Stimulated activated CD8-positive, alpha-beta memory T cell treated with anti-CD3 and anti-CD28 coated beads, Interleukin-7, amount 100 ng/mL, for 4 hours (primary cell): ENCODE measurements around the gene SALL1.

Experiments
- DNase-seq, 2 donors: peaks; one replicate each; pipeline ENCODE4 v3.0.0-alpha.2; 2020; ENCODE audit warnings: low read depth in 2 of 2

Gene SALL1

DNA sequence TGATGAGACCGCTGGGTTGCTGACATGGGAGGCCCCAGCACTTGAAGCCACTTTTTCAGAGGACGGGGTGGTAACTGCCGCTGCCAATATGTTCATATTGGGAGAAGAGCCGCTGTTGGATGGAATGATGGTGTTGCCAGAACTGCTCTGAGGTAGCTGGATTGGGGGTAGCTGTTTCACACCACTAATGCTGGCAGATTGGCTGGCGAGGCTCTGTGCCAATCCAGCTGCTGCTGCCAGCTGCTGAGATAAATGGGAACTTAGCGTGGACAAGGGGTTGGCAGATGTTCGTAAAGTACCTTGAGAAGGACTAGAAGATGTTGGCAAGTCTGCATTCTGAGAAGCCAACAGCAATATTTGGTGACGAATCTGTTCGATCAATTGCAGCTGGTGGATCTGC, 10.0 kb downstream of the SALL1 start:
- no peak for DNase-seq

DNA sequence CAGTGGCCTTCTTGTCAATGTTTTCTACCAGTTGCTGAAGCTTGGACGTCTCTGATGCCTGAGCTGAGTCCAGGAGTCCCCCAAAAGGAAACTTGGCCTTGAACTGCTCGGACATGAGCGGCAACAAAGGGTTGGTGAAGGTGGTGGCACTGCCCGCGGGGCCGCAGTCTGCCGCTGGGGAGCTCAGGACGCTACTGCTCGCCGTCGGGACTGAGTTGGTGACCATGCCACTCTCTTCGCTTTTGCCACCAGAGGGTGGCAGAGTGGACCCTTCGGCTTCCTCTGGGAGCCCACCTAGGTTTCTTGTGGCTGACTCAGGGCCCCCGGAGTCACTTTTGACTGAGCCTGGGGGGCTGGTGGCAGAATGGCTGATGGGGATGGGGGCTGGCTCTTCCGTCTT, 11.0 kb downstream of the SALL1 start:
- no peak for DNase-seq

- DNase-seq, result no peak
These were observed 11.5 kb downstream of the SALL1 start for GRCh38 chr16:51139568-51139967.

- no peak for DNase-seq
These were observed 12.9 kb downstream of the SALL1 start for GRCh38 chr16:51138178-51138577.

- no peak for DNase-seq
These were observed 14.0 kb downstream of the SALL1 start for GRCh38 chr16:51137097-51137496.

DNA sequence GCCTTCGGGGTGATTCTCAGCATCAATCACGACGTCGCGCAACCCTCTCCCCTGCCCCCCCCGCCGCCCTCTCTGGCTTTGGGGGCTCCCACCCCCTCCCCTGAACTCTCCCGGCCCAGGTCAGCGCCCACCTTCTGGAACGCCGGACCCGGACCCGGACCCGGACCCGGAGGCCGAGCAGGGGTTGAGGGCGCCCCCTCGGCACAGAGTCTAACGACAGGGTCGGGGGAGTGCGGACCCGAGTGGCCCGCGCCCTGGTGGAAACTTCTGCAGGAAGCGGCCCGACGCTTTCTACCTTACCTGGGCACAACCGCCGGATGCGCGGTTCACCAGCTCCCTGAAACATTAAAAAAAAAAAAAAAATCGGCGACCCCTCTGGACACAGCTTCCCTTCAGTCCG, 16.2 kb downstream of the SALL1 start:
- no peak for DNase-seq

- no peak for DNase-seq
These were observed 16.7 kb downstream of the SALL1 start for GRCh38 chr16:51134269-51134812.

- DNase-seq, result no peak
These were observed 17.4 kb downstream of the SALL1 start for GRCh38 chr16:51133688-51134087.

DNA sequence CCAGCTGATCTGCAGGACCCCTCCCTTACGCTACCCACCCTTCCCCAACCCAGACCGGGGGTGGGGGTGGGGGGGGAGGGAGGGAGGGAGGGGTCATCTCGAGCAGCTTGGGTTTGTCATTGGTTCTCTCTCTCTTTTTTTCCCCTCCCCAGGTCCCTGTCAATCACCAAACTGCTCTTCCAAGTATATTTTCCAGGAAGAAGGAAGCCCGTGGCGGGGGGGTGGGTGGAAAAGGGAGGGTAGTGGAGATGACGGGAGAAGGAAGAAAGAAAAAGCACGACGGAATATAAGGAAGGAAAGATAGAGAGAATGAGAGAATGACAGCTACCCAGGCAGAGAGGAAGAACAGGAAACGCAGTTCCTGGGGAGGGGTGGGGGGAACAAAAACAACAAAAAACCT, 17.9 kb downstream of the SALL1 start:
- DNase-seq, result no peak

- DNase-seq, result no peak
These were observed 18.5 kb downstream of the SALL1 start for GRCh38 chr16:51132490-51133115.

GRCh38 chr16:51131619-51132018, 19.5 kb downstream of the SALL1 start:
- no peak for DNase-seq

- no peak for DNase-seq
These were observed 22.0 kb downstream of the SALL1 start for GRCh38 chr16:51129105-51129504.

DNA sequence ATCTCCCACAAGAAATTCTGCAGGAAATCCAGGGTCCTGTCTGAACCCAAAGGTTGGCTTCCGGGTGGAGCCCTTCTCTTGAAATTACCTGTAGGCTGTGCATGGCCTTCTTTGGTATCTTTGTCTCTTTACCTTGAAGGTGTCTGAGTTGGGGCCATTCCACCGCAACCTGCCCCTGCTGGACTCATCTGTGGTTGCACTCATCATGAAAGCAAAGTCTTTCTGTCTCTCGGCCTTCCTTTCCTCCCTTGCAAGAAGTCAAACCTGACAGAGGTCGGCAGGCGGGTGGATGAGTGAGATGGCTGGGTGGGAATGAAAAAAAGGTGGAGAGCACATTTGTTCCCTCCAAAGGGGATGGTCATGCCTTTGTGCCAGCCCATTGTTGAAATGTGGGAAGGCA, 25.1 kb downstream of the SALL1 start:
- DNase-seq, result no peak

DNA sequence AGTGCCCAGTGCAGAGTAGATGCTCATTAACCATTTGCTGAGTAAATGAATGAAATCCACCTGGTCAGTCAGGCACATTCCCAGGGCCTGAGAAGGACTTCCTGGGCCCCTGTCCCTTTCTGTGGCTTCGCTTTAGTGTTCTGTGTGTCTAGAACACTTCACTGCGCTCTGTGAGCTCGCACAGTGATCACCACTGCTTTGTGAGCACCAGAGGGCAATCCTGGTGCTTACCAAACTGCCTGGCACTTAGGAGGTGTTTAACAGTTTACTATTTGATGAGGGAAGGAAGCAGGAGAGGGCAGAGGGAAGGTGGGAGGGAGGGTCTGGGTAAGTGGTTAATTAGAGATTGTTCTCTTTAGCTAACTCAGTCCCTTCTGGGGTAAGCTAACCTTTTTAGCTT, 26.2 kb downstream of the SALL1 start:
- no peak for DNase-seq

- DNase-seq, result no peak
These were observed 29.2 kb downstream of the SALL1 start for GRCh38 chr16:51121850-51122249.

GRCh38 chr16:51120730-51121347, 30.2 kb downstream of the SALL1 start:
- DNase-seq, result no peak

GRCh38 chr16:51119973-51120729, 30.9 kb downstream of the SALL1 start:
- no peak for DNase-seq

GRCh38 chr16:51119556-51119955, 31.5 kb downstream of the SALL1 start:
- no peak for DNase-seq

DNA sequence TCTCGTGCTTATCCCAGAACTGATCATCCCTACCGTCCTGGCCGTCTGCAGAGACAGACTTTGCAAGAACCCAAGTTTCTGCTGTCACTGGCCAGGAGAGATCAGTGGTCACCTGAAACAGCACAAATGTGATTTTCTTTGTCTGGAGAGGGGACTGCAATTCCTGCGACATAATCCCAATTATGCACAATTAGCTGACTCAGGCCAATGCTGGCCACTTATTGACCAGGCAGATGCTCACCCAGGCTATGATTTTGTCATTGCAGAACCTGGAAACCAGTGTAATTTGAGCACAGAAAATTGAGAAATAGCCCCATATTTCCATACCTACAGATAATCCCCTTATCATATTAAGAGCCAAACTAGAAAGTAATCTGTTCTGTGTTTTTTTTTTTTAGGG, 34.7 kb downstream of the SALL1 start:
- no peak for DNase-seq

DNA sequence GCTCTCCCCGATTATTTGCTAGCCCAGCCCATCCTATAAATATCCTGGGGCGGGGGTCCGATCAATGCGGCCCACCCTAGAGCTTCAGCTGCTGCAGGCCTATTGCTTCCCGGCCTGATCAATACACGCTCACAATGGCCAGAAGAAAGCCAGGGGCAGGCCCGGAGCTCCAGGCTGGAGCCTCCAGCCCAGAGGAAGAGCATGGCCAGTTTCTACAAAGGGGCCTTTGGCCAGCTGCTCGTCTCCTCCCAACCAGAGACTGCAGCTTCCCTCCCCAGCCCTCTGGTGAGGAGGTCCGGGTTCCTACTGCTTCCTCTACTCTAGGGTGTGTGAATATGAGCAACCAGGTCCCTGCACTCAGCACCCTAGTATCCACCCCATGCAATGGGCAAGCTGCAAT, 36.7 kb downstream of the SALL1 start:
- no peak for DNase-seq

DNA sequence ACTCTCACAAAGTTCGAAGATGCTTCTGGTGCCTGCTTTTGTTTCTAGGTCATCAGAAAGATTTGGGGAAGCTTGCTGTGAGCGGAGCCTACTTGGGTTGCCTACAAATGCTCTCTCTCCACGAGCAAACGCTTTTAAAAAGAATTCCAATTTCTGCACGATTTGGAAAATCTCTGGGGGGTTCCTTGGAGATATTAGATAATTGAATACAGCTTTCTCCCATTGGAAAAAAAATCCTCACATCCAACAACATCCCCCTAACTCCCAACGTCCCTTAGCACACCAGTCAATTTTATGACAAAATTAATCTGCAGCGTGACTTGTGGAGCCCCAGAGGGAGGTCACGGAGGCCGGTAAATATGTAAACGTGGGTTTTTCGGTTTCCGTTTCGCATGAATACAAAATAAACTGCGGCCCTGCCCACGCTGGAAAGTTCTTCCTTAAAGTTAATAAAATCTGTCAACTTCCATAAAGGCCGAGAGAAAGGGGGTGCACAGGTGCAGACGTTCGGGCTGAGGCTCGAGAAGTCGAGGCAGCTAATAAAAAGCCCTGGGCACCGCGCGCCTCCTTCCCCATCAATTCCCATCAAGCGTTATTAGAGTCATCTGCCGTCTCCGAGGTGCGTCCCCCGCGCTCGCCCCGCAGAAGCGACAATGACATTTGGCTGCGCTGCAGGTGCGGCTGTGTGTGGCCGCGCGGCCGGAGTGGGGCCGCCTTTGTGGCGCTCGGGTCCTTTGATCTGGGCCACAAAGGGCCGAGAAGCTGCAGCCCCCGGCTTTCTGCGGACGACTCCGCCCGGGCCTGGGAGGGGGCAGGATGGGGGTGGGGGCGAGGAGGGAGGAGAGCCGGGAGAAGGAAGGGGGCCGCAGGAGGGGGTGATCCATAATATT, 37.6 kb downstream of the SALL1 start:
- no peak for DNase-seq

DNA sequence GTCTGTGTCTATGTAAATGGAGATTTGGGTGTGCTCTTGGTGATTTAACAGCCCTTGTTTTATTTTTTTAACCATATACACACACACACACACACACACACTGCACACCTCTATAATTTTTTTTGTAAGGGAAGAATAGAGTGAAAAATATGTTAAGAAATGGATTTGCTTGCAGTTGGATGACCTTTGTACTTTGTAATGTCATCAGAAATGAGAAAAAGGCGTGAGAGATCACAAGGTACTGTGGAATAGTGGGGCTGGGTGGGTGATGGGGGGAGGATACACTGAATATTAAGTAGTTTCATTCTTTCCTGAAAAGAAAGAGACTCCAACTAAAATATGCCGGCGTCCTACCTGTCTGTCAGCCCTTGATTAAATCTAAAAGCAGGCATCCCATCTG, 38.7 kb downstream of the SALL1 start:
- DNase-seq, result no peak
